Prostate gland (tissue), 2 donors: ENCODE results near the gene AGBL3. TPM values are rescaled to one million over a fixed set of nuclear protein-coding genes. Genes with fewer than 3 reads are reported as not detected.

Experiments
- DNase-seq: peaks from one replicate; pipeline ENCODE4 v3.0.0-alpha.2; 2019; ENCODE audit warnings: low spot score
- H3K27ac ChIP-seq, 2 donors: fragments of 200-600 bp; sonication (generic); 2 replicates each; pipeline ENCODE4 v1.5.1; 2017 to 2019
- H3K27me3 ChIP-seq: fragments of 200-600 bp; sonication (generic); replicated peaks from 2 replicates; pipeline ENCODE4 v1.5.1; 2019; ENCODE audit not compliant: insufficient read depth
- H3K36me3 ChIP-seq, 2 donors: fragments of 200-600 bp; sonication (generic); 1 replicate in 1 of 2; 2 replicates in 1 of 2; pipeline versions ENCODE4 v1.5.1 to v1.8.1; 2017 to 2019
- H3K4me1 ChIP-seq: fragments of 200-600 bp; sonication (generic); replicated peaks from 2 replicates; pipeline ENCODE4 v1.5.1; 2019
- H3K4me3 ChIP-seq, 2 donors: fragments of 200-600 bp; sonication (generic); 2 replicates each; pipeline ENCODE4 v1.5.1; 2017 to 2019
- H3K9me3 ChIP-seq: fragments of 200-600 bp; sonication (generic); 2 replicates; pipeline ENCODE4 v1.5.1; 2017
- CTCF ChIP-seq, 4 experiments: fragments of 200-600 bp in 2 of 4; fragments of 450-650 bp in 2 of 4; sonication (generic) in 2 of 4; IDR thresholded peaks; 1 replicate in 3 of 4; 2 replicates in 1 of 4; pipeline ENCODE4 v1.5.1; 2016 to 2019; ENCODE audit warnings: antibody characterized with exemption in 4 of 4, mild to moderate bottlenecking in 2 of 4, moderate library complexity in 2 of 4
- POLR2A ChIP-seq: fragments of 450-650 bp; IDR thresholded peaks from one replicate; pipeline ENCODE4 v1.6.1; 2016; ENCODE audit warnings: antibody characterized with exemption, mild to moderate bottlenecking
- POLR2AphosphoS5 ChIP-seq: sonication (generic); formaldehyde crosslinking; IDR thresholded peaks from one replicate; pipeline ENCODE4 v1.6.1; 2017; ENCODE audit warnings: antibody characterized with exemption
- WGBS: methylation state at CpG from one replicate; pipeline ENCODE4 v1.1.5; 2018; 5-methylcytosine and 5-hydroxymethylcytosine counted together
- intact Hi-C: fragments of 100-400 bp; cut with DNase I; formaldehyde crosslinking; loops from one replicate; pipeline ENCODE4 v1.14.2; 2022
- total RNA-seq, 2 donors: library from RNA; depleted of rRNA; stranded (reverse); fragments of >200 nt; gene quantifications; one replicate each; pipeline ENCODE4 v1.1.0, GENCODE V29; 2016

Gene AGBL3
- total RNA-seq, 2 donors from 2014 or later = 1.4 to 2.6 TPM

- peaks cover 0 to 8% of the 10 kb centered on the region in 2 donors for H3K36me3 ChIP-seq
- no peaks in the 10 kb centered on the region for H3K27me3 ChIP-seq
- WGBS = 93% methylated on average over 3 of the region's 3 CpGs
- TF ChIP-seq CTCF (IDR thresholded peaks at IDR 0.05) = no peak
- no peak for TF ChIP-seq POLR2AphosphoS5
- no peak for TF ChIP-seq POLR2A
- intact Hi-C loops = no loop called here
- H3K9me3 ChIP-seq = no peaks in the 10 kb centered on the region
- no peak for DNase-seq
- H3K4me1 ChIP-seq = no peaks in the 10 kb centered on the region
- H3K4me3 ChIP-seq = no peak overlapping the region
- H3K27ac ChIP-seq = no peak overlapping the region
These were observed 195.1 kb downstream of the AGBL3 start for GRCh38 chr7:135181261-135181928.

GRCh38 chr7:135181929-135182678, 195.8 kb downstream of the AGBL3 start:
- no peak overlapping the region for H3K27ac ChIP-seq
- DNase-seq = no peak
- TF ChIP-seq POLR2A (no peak), CTCF (IDR thresholded peaks at IDR 0.05) (no peak), POLR2AphosphoS5 (no peak)
- H3K9me3 ChIP-seq = no peaks in the 10 kb centered on the region
- H3K4me3 ChIP-seq = no peak overlapping the region
- peaks cover 4 to 8% of the 10 kb centered on the region in 2 donors for H3K36me3 ChIP-seq
- intact Hi-C loops = no loop called here
- 97% methylated on average over 30 of the region's 31 CpGs for WGBS
- H3K4me1 ChIP-seq = no peaks in the 10 kb centered on the region
- no peaks in the 10 kb centered on the region for H3K27me3 ChIP-seq

- TF ChIP-seq POLR2AphosphoS5 = no peak
- TF ChIP-seq POLR2A = no peak
- no peak for TF ChIP-seq CTCF (IDR thresholded peaks at IDR 0.05)
- Histone ChIP-seq H3K9me3 (no peaks in the 10 kb centered on the region), H3K4me3 (no peak overlapping the region), H3K4me1 (no peaks in the 10 kb centered on the region), H3K27me3 (no peaks in the 10 kb centered on the region), H3K36me3 (peaks cover 8 to 14% of the 10 kb centered on the region in 2 donors), H3K27ac (no peak overlapping the region)
- no peak for DNase-seq
- intact Hi-C loops = no loop called here
- 92% methylated on average over 7 of the region's 7 CpGs for WGBS
These were observed 197.2 kb downstream of the AGBL3 start for GRCh38 chr7:135183478-135183877.

GRCh38 chr7:135184254-135184841, 198.0 kb downstream of the AGBL3 start:
- Histone ChIP-seq H3K27me3 (no peaks in the 10 kb centered on the region), H3K9me3 (no peaks in the 10 kb centered on the region), H3K36me3 (peaks cover 8 to 22% of the 10 kb centered on the region in 2 donors), H3K4me3 (no peak overlapping the region), H3K27ac (no peak overlapping the region), H3K4me1 (no peaks in the 10 kb centered on the region)
- no peak for TF ChIP-seq POLR2A
- TF ChIP-seq CTCF (IDR thresholded peaks at IDR 0.05) = no peak
- TF ChIP-seq POLR2AphosphoS5 = no peak
- WGBS = 97% methylated on average over 5 of the region's 5 CpGs
- intact Hi-C loops = no loop called here
- DNase-seq = no peak

Other genes with a start within 250 kb of the AGBL3 start
- 100 to 1,000 TPM; 307 to 314 TPM for gene CALD1, start 206.9 kb upstream of the AGBL3 start, total RNA-seq
- 10 to 100 TPM in 1 of 2 donors, 1 to 10 TPM in 1; 8.2 to 14.6 TPM for gene TMEM140, start 161.6 kb downstream of the AGBL3 start, total RNA-seq
- 10 to 100 TPM; 44.5 to 53.6 TPM for gene CYREN, start 184.2 kb downstream of the AGBL3 start, total RNA-seq
- gene WDR91, start 225.0 kb downstream of the AGBL3 start, total RNA-seq = 10 to 100 TPM; 13.6 to 49.1 TPM
- gene STRA8, start 247.3 kb downstream of the AGBL3 start, total RNA-seq = not detected